CD8-positive, alpha-beta memory T cell (primary cell): ENCODE measurements around the gene BTBD3. TPM values are rescaled to one million over a fixed set of nuclear protein-coding genes. Genes with fewer than 3 reads are reported as not detected.
A peak's percentile ranks its signal among the peaks of the same experiment; 100 is the strongest.

Experiments used
- CTCF ChIA-PET: fragments of 350-600 bp; sonication (Branson Sonifier 250); formaldehyde crosslinking; loops from one replicate; lab custom pipeline; 2021; ENCODE audit warnings: antibody characterized with exemption; lab: Charles Lee
- POLR2A ChIA-PET: fragments of 350-600 bp; sonication (Branson Sonifier 250); formaldehyde crosslinking; loops from one replicate; lab custom pipeline; 2021; ENCODE audit warnings: antibody characterized with exemption; lab: Charles Lee
- DNase-seq, 5 donors: peaks; one replicate each; pipeline versions ENCODE4 v3.0.0 to v3.0.0-alpha.2; 2020 to 2022; ENCODE audit warnings: mixed read lengths in 1 of 5
- H3K27ac ChIP-seq: one replicate; pipeline ENCODE4 v1.7.0; 2013; ENCODE audit warnings: low read depth, mild to moderate bottlenecking, low read length, moderate library complexity
- H3K27me3 ChIP-seq: 2 replicates; pipeline ENCODE4 v1.7.0; 2013; ENCODE audit warnings: low read length, mild to moderate bottlenecking; ENCODE audit not compliant: insufficient read depth, poor library complexity, severe bottlenecking
- H3K36me3 ChIP-seq: 2 replicates; pipeline ENCODE4 v1.7.0; 2013; ENCODE audit warnings: mild to moderate bottlenecking, low read length, moderate library complexity; ENCODE audit not compliant: insufficient read depth
- H3K4me1 ChIP-seq: 2 replicates; pipeline ENCODE4 v1.7.0; 2013; ENCODE audit warnings: mild to moderate bottlenecking, low read length, moderate library complexity; ENCODE audit not compliant: insufficient read depth
- H3K4me3 ChIP-seq: 2 replicates; pipeline ENCODE4 v1.7.0; 2013; ENCODE audit warnings: mild to moderate bottlenecking, low read length
- H3K9me3 ChIP-seq: 2 replicates; pipeline ENCODE4 v1.7.0; 2013; ENCODE audit warnings: mild to moderate bottlenecking, low read length
- H3K27ac Mint-ChIP-seq, 8 donors: one replicate each; pipeline ENCODE4 v1.8.0; 2020 to 2021; ENCODE audit warnings: mixed read lengths in 8 of 8, mild to moderate bottlenecking in 6 of 8, inconsistent platforms in 3 of 8, moderate library complexity in 3 of 8
- H3K27me3 Mint-ChIP-seq, 2 donors: one replicate each; pipeline ENCODE4 v1.8.0; 2020 to 2021; ENCODE audit warnings: mixed read lengths in 2 of 2, mild to moderate bottlenecking in 1 of 2, moderate library complexity in 1 of 2
- H3K36me3 Mint-ChIP-seq, 3 donors: one replicate each; pipeline ENCODE4 v1.8.0; 2020 to 2021; ENCODE audit warnings: mixed read lengths in 3 of 3, inconsistent platforms in 1 of 3, mild to moderate bottlenecking in 1 of 3
- H3K4me1 Mint-ChIP-seq, 3 donors: one replicate each; pipeline ENCODE4 v1.8.0; 2020 to 2021; ENCODE audit warnings: mixed read lengths in 3 of 3, inconsistent platforms in 1 of 3, mild to moderate bottlenecking in 1 of 3
- H3K4me3 Mint-ChIP-seq, 7 donors: one replicate each; pipeline ENCODE4 v1.8.0; 2020 to 2021; ENCODE audit warnings: mixed read lengths in 7 of 7, mild to moderate bottlenecking in 6 of 7, moderate library complexity in 4 of 7, inconsistent platforms in 2 of 7
- H3K9me3 Mint-ChIP-seq, 5 donors: one replicate each; pipeline ENCODE4 v1.8.0; 2020 to 2022; ENCODE audit warnings: mixed read lengths in 5 of 5, mild to moderate bottlenecking in 3 of 5, moderate library complexity in 2 of 5, inconsistent platforms in 1 of 5
- polyA plus RNA-seq: library from polyadenylated mRNA; unstranded; fragments of 300-500 nt; fragmentation: Illumina TruSeq; gene quantifications from one replicate; pipeline ENCODE4 v1.2.3, GENCODE V29; 2021
- total RNA-seq, 2 experiments: library from RNA; stranded (reverse); gene quantifications; one replicate each; pipeline ENCODE4 v1.2.3, GENCODE V29; 2021

Gene BTBD3
- total and polyA plus RNA-seq, 3 experiments from 2014 or later: 0.18 to 0.80 (median 0.37) TPM

GRCh38 chr20:11890331-11891076, 27.2 kb upstream of the BTBD3 start:
- H3K36me3 Mint-ChIP-seq: peaks cover 0 to 3% (median 0%) of the 10 kb centered on the region in 3 donors
- H3K4me1 Mint-ChIP-seq: peaks cover 0 to 3% (median 0%) of the 10 kb centered on the region in 3 donors
- CTCF ChIA-PET: no interaction called here
- Histone ChIP-seq H3K9me3 (no peaks in the 10 kb centered on the region), H3K27me3 (no peaks in the 10 kb centered on the region), H3K4me1 (no peaks in the 10 kb centered on the region), H3K27ac (no peak overlapping the region), H3K36me3 (no peaks in the 10 kb centered on the region), H3K4me3 (no peak overlapping the region)
- H3K4me3 Mint-ChIP-seq: peak overlapping the region in 2 of 7 donors; percentile 48 to 56
- DNase-seq: peak in 1 of 5 donors; percentile 12
- H3K9me3 Mint-ChIP-seq: peaks cover 4 to 24% (median 10%) of the 10 kb centered on the region in 5 donors
- H3K27me3 Mint-ChIP-seq: peaks cover 16 to 24% of the 10 kb centered on the region in 2 donors
- H3K27ac Mint-ChIP-seq: no peak overlapping the region
- POLR2A ChIA-PET: no interaction called here

GRCh38 chr20:11891077-11891775, 26.5 kb upstream of the BTBD3 start:
- no peak overlapping the region for H3K27ac Mint-ChIP-seq
- peak overlapping the region in 2 of 7 donors; percentile 32 to 54 for H3K4me3 Mint-ChIP-seq
- no peak for DNase-seq
- CTCF ChIA-PET: no interaction called here
- Histone ChIP-seq H3K4me3 (peak overlapping the region; percentile 26), H3K4me1 (no peaks in the 10 kb centered on the region), H3K27ac (no peak overlapping the region), H3K36me3 (no peaks in the 10 kb centered on the region), H3K27me3 (no peaks in the 10 kb centered on the region), H3K9me3 (no peaks in the 10 kb centered on the region)
- H3K9me3 Mint-ChIP-seq: peaks cover 9 to 24% (median 10%) of the 10 kb centered on the region in 5 donors
- peaks cover 0 to 3% (median 0%) of the 10 kb centered on the region in 3 donors for H3K4me1 Mint-ChIP-seq
- H3K27me3 Mint-ChIP-seq: peaks cover 16 to 24% of the 10 kb centered on the region in 2 donors
- peaks cover 0 to 3% (median 0%) of the 10 kb centered on the region in 3 donors for H3K36me3 Mint-ChIP-seq
- POLR2A ChIA-PET: no interaction called here

- H3K27ac ChIP-seq: no peak overlapping the region
- ChIA-PET POLR2A (no interaction called here), CTCF (no interaction called here)
- Mint-ChIP-seq H3K9me3 (peaks cover 9 to 24% (median 12%) of the 10 kb centered on the region in 5 donors), H3K27ac (no peak overlapping the region), H3K4me3 (peak overlapping the region in 1 of 7 donors; percentile 54), H3K27me3 (peaks cover 14 to 24% of the 10 kb centered on the region in 2 donors), H3K4me1 (peaks cover 0 to 3% (median 0%) of the 10 kb centered on the region in 3 donors), H3K36me3 (peaks cover 0 to 3% (median 0%) of the 10 kb centered on the region in 3 donors)
- H3K4me1 ChIP-seq: no peaks in the 10 kb centered on the region
- no peaks in the 10 kb centered on the region for H3K27me3 ChIP-seq
- H3K9me3 ChIP-seq: no peaks in the 10 kb centered on the region
- no peaks in the 10 kb centered on the region for H3K36me3 ChIP-seq
- DNase-seq: no peak
- H3K4me3 ChIP-seq: peak overlapping the region; percentile 26
Measured at GRCh38 chr20:11891776-11892545, 25.7 kb upstream of the BTBD3 start.

GRCh38 chr20:11894062-11894461, 23.6 kb upstream of the BTBD3 start:
- H3K9me3 Mint-ChIP-seq: peaks cover 11 to 27% (median 14%) of the 10 kb centered on the region in 5 donors

GRCh38 chr20:11895861-11896387, 21.8 kb upstream of the BTBD3 start:
- Histone ChIP-seq H3K27ac (no peak overlapping the region), H3K27me3 (no peaks in the 10 kb centered on the region), H3K4me3 (no peak overlapping the region), H3K4me1 (no peaks in the 10 kb centered on the region), H3K36me3 (no peaks in the 10 kb centered on the region), H3K9me3 (no peaks in the 10 kb centered on the region)
- Mint-ChIP-seq H3K36me3 (peaks cover 0 to 3% (median 0%) of the 10 kb centered on the region in 3 donors), H3K4me1 (peaks cover 0 to 3% (median 0%) of the 10 kb centered on the region in 3 donors), H3K27me3 (peaks cover 7 to 16% of the 10 kb centered on the region in 2 donors), H3K27ac (no peak overlapping the region), H3K9me3 (peaks cover 2 to 23% (median 11%) of the 10 kb centered on the region in 5 donors), H3K4me3 (no peak overlapping the region)
- no peak for DNase-seq
- ChIA-PET POLR2A (no interaction called here), CTCF (no interaction called here)

More at GRCh38 chr20:11894062-11894461, 23.6 kb upstream of the BTBD3 start:
- H3K27me3 Mint-ChIP-seq: peaks cover 16 to 24% of the 10 kb centered on the region in 2 donors
- peaks cover 0 to 3% (median 0%) of the 10 kb centered on the region in 3 donors for H3K36me3 Mint-ChIP-seq
- no peak overlapping the region for H3K27ac Mint-ChIP-seq
- no peak overlapping the region for H3K4me3 Mint-ChIP-seq
- no peaks in the 10 kb centered on the region for H3K36me3 ChIP-seq
- peaks cover 0 to 3% (median 0%) of the 10 kb centered on the region in 3 donors for H3K4me1 Mint-ChIP-seq
- no peak overlapping the region for H3K4me3 ChIP-seq
- ChIA-PET POLR2A (no interaction called here), CTCF (no interaction called here)
- H3K4me1 ChIP-seq: no peaks in the 10 kb centered on the region
- no peaks in the 10 kb centered on the region for H3K9me3 ChIP-seq
- no peak overlapping the region for H3K27ac ChIP-seq
- DNase-seq: no peak
- H3K27me3 ChIP-seq: no peaks in the 10 kb centered on the region

- DNase-seq: no peak
- Mint-ChIP-seq H3K36me3 (no peaks in the 10 kb centered on the region), H3K9me3 (peaks cover 2 to 22% (median 6%) of the 10 kb centered on the region in 5 donors), H3K4me1 (no peaks in the 10 kb centered on the region), H3K27ac (no peak overlapping the region), H3K27me3 (peaks cover 0 to 3% of the 10 kb centered on the region in 2 donors), H3K4me3 (no peak overlapping the region)
- H3K36me3 ChIP-seq: no peaks in the 10 kb centered on the region
- ChIA-PET CTCF (interaction anchor here (0.7 kb wide), 1 partner anchor 107 kb away, joined by 3 read pairs; no protein-coding TSS in a partner anchor), POLR2A (no interaction called here)
- no peaks in the 10 kb centered on the region for H3K4me1 ChIP-seq
- no peaks in the 10 kb centered on the region for H3K27me3 ChIP-seq
- H3K27ac ChIP-seq: no peak overlapping the region
- no peaks in the 10 kb centered on the region for H3K9me3 ChIP-seq
- H3K4me3 ChIP-seq: no peak overlapping the region
Measured at GRCh38 chr20:11901127-11901526, 16.6 kb upstream of the BTBD3 start.

- Histone ChIP-seq H3K4me3 (no peak overlapping the region), H3K4me1 (no peaks in the 10 kb centered on the region), H3K27me3 (no peaks in the 10 kb centered on the region), H3K36me3 (no peaks in the 10 kb centered on the region), H3K9me3 (no peaks in the 10 kb centered on the region), H3K27ac (no peak overlapping the region)
- Mint-ChIP-seq H3K9me3 (peaks cover 2 to 18% (median 7%) of the 10 kb centered on the region in 5 donors), H3K36me3 (no peaks in the 10 kb centered on the region), H3K4me3 (no peak overlapping the region), H3K27ac (no peak overlapping the region), H3K27me3 (peaks cover 0 to 3% of the 10 kb centered on the region in 2 donors), H3K4me1 (no peaks in the 10 kb centered on the region)
- CTCF ChIA-PET: no interaction called here
- POLR2A ChIA-PET: no interaction called here
- DNase-seq: no peak
Measured at GRCh38 chr20:11902285-11902697, 15.4 kb upstream of the BTBD3 start.
